Sciatic nerve (tissue), 2 donors: ENCODE results near the gene PANX3. TPM values are rescaled to one million over a fixed set of nuclear protein-coding genes. Genes with fewer than 3 reads are reported as not detected.

Experiments used
- ATAC-seq: fragments of 200-7000 bp; cut with Tn5 transposase; one replicate; pipeline ENCODE4 v1.9.1; 2020; ENCODE audit warnings: mild to moderate bottlenecking, moderate library complexity
- DNase-seq: peaks from one replicate; pipeline ENCODE4 v3.0.0-alpha.2; 2020; ENCODE audit warnings: low spot score
- intact Hi-C: fragments of 100-400 bp; cut with DNase I; formaldehyde crosslinking; loops from one replicate; pipeline ENCODE4 v1.14.2; 2022
- total RNA-seq: library from RNA; stranded (reverse); fragmentation: NEBNext Ultra II Directional; extraction: Animal tissue kit (Norgen Biotek cat#: 25700); gene quantifications from one replicate; pipeline ENCODE4 v1.2.1, GENCODE V29; 2021
- donor health status: DM: no; HTN: no; CAD: no.
- donor health status: DM: no; HTN: no; CAD: no.

Gene PANX3
- total RNA-seq, 1 donor from 2014 or later = not detected

GRCh38 chr11:124610295-124610694 is 933 bp upstream of the PANX3 start:
- no peak for ATAC-seq
- intact Hi-C loops = no loop called here
- DNase-seq = no peak

GRCh38 chr11:124612045-124612444 is 817 bp downstream of the PANX3 start:
- DNase-seq (no peak), ATAC-seq (no peak)
- intact Hi-C loops = no loop called here

GRCh38 chr11:124612567-124613246 is 1.5 kb downstream of the PANX3 start:
- intact Hi-C loops = no loop called here
- no peak for DNase-seq
- no peak for ATAC-seq

GRCh38 chr11:124618863-124619262 is 7.6 kb downstream of the PANX3 start:
- no peak for ATAC-seq
- intact Hi-C loops = no loop called here
- DNase-seq = no peak

- intact Hi-C loops = no loop called here
- ATAC-seq (peak; percentile 100), DNase-seq (peak; percentile 92)
Observed at GRCh38 chr11:124622531-124623451, 11.6 kb downstream of the PANX3 start, which contains the start of gene TBRG1. Gene TBRG1 (plus strand): TSS chr11:124622864. CDS start chr11:124623084, 220 bp downstream.

GRCh38 chr11:124623861-124624525 is 12.8 kb downstream of the PANX3 start:
- ATAC-seq (no peak), DNase-seq (no peak)
- intact Hi-C loops = no loop called here

- ATAC-seq = no peak
- intact Hi-C loops = no loop called here
- DNase-seq = no peak
Observed at GRCh38 chr11:124625504-124626168, 14.4 kb downstream of the PANX3 start.

GRCh38 chr11:124627546-124627945 is 16.3 kb downstream of the PANX3 start:
- no peak for DNase-seq
- intact Hi-C loops = no loop called here
- ATAC-seq = no peak

- ATAC-seq (no peak), DNase-seq (no peak)
- intact Hi-C loops = no loop called here
Observed at GRCh38 chr11:124629961-124630360, 18.7 kb downstream of the PANX3 start.

GRCh38 chr11:124633355-124633754 is 22.1 kb downstream of the PANX3 start:
- intact Hi-C loops = no loop called here
- ATAC-seq (no peak), DNase-seq (no peak)

GRCh38 chr11:124635932-124636331 is 24.7 kb downstream of the PANX3 start:
- DNase-seq (no peak), ATAC-seq (no peak)
- intact Hi-C loops = no loop called here

GRCh38 chr11:124638500-124638899 is 27.3 kb downstream of the PANX3 start:
- DNase-seq = no peak
- ATAC-seq = no peak
- intact Hi-C loops = no loop called here

- ATAC-seq (no peak), DNase-seq (no peak)
- intact Hi-C loops = no loop called here
Observed at GRCh38 chr11:124639186-124639585, 28.0 kb downstream of the PANX3 start.

- intact Hi-C loops = no loop called here
- no peak for ATAC-seq
- no peak for DNase-seq
Observed at GRCh38 chr11:124640666-124641065, 29.4 kb downstream of the PANX3 start.

- DNase-seq (no peak), ATAC-seq (no peak)
- intact Hi-C loops = no loop called here
Observed at GRCh38 chr11:124642628-124643027, 31.4 kb downstream of the PANX3 start.

GRCh38 chr11:124643042-124643604 is 31.9 kb downstream of the PANX3 start:
- DNase-seq (no peak), ATAC-seq (no peak)
- intact Hi-C loops = no loop called here

- peak; percentile 58 for ATAC-seq
Observed at GRCh38 chr11:124643605-124644425, 32.6 kb downstream of the PANX3 start.

More at GRCh38 chr11:124643605-124644425, 32.6 kb downstream of the PANX3 start:
- intact Hi-C loops = no loop called here
- DNase-seq = no peak
